ENCODE data around the gene ERBIN.

The ERBIN gene

DNA sequence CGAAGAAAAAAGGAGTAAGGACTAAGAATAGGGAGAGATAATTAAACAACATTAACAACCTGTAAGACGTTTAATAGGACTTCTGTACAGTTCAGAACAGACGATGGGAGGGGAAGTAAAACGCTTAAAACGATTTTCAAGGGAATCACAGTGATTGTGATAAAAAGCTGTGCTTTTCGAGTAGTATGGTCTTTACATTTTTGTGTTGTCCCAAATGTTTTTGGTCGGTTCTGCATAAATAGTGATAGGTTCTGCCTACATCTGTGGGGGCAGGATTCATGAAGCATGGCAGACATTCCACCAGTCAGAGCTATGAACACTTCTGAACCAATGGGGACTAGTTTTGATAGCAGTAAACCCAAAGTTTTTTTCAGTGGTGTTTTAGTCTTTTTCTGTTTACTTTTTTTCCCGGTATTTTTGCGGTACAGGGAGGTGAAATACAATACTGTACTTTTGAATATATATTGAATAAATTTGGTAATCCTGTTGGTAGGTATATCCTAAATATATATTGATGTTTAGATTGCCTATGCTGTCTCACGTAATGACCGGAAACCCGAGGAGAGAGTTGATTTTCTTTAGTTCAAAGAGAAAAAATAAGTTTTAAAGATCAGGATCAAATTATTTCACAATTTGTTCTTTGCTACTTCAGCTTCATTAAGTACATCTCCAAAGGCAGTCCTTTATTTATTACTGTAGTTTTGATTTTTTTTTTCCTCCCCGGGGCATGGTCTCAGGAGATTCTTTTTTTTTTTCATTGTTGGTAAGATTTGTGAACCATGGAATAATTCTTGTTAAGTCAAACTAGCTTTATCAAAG is 1.3 kb downstream of the ERBIN start:
- H3K4me2 ChIP-seq (ENCODE audit: insufficient read depth, low read length) = peak overlapping the region; percentile 75
- peak overlapping the region; percentile 99 for H3K27ac ChIP-seq (ENCODE audit: low read length)
- peak overlapping the region; percentile 57 for H2AFZ ChIP-seq (ENCODE audit: low read depth, low read length)
- peaks cover 47% of the 10 kb centered on the region for H4K20me1 ChIP-seq (ENCODE audit: insufficient read depth, low read length)
- peaks cover 85% of the 10 kb centered on the region for H3K79me2 ChIP-seq (ENCODE audit: insufficient read depth, low read length)
- H3K27me3 ChIP-seq (ENCODE audit: insufficient read depth, low read length, poor library complexity) = no peaks in the 10 kb centered on the region
- peak overlapping the region; percentile 79 to 86 for H3K4me3 ChIP-seq (ENCODE audit: low read depth in 1 of 2, low read length in 2 of 2)
- peaks cover 40% of the 10 kb centered on the region for H3K4me1 ChIP-seq (ENCODE audit: insufficient read depth, low read length)
- ATAC-seq (ENCODE audit: insufficient read depth, low read depth) = peak; percentile 39
- TF ChIP-seq EZH2 (IDR thresholded peaks at IDR 0.05; ENCODE audit: borderline replicate concordance, low read depth, low read length, severe bottlenecking) = no peak
- TF ChIP-seq, protein P1, sequence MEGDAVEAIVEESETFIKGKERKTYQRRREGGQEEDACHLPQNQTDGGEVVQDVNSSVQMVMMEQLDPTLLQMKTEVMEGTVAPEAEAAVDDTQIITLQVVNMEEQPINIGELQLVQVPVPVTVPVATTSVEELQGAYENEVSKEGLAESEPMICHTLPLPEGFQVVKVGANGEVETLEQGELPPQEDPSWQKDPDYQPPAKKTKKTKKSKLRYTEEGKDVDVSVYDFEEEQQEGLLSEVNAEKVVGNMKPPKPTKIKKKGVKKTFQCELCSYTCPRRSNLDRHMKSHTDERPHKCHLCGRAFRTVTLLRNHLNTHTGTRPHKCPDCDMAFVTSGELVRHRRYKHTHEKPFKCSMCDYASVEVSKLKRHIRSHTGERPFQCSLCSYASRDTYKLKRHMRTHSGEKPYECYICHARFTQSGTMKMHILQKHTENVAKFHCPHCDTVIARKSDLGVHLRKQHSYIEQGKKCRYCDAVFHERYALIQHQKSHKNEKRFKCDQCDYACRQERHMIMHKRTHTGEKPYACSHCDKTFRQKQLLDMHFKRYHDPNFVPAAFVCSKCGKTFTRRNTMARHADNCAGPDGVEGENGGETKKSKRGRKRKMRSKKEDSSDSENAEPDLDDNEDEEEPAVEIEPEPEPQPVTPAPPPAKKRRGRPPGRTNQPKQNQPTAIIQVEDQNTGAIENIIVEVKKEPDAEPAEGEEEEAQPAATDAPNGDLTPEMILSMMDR (IDR thresholded peaks at IDR 0.05; ENCODE audit: borderline replicate concordance, extremely low read depth, low read length, poor library complexity, severe bottlenecking) = peak; percentile 2
- peaks cover 19% of the 10 kb centered on the region for H3K36me3 ChIP-seq (ENCODE audit: insufficient read depth, low read length)
- peak; percentile 46 for DNase-seq
- no peaks in the 10 kb centered on the region for H3K9me3 ChIP-seq (ENCODE audit: insufficient read depth, low read length, severe bottlenecking)
- H3K9ac ChIP-seq (ENCODE audit: low read depth, low read length) = peak overlapping the region; percentile 91

DNA sequence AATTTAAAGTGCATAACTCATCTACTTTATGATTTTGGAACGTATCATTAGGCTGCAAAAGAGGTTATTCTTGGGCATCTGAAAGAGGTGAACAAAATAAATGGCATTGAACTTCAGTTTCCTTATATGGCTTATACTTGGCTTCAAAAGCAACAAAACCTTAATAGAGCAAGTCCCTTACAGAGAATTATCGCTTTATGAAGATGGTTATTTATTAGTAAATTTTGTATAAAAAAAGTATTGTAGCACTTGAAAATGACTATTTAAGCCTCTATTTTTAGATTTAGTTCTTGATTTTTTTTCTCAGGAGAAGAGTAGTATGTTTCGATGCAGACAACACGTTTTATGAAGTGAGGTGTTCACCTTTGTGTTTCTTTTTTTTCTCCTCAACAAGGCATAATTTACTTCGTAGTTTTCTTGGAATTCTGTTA is 2.0 kb downstream of the ERBIN start:
- Histone ChIP-seq H3K79me2 (ENCODE audit: insufficient read depth, low read length) (peaks cover 91% of the 10 kb centered on the region), H3K4me3 (ENCODE audit: low read depth in 1 of 2, low read length in 2 of 2) (peak overlapping the region; percentile 79 to 86), H4K20me1 (ENCODE audit: insufficient read depth, low read length) (peaks cover 53% of the 10 kb centered on the region), H3K4me1 (ENCODE audit: insufficient read depth, low read length) (peaks cover 46% of the 10 kb centered on the region), H3K9me3 (ENCODE audit: insufficient read depth, low read length, severe bottlenecking) (no peaks in the 10 kb centered on the region), H2AFZ (ENCODE audit: low read depth, low read length) (no peak overlapping the region), H3K9ac (ENCODE audit: low read depth, low read length) (peak overlapping the region; percentile 91), H3K27ac (ENCODE audit: low read length) (peak overlapping the region; percentile 99), H3K4me2 (ENCODE audit: insufficient read depth, low read length) (peak overlapping the region; percentile 75), H3K36me3 (ENCODE audit: insufficient read depth, low read length) (peaks cover 22% of the 10 kb centered on the region), H3K27me3 (ENCODE audit: insufficient read depth, low read length, poor library complexity) (no peaks in the 10 kb centered on the region)
- ATAC-seq (ENCODE audit: insufficient read depth, low read depth) (no peak), DNase-seq (no peak)
- TF ChIP-seq, protein P1 (IDR thresholded peaks at IDR 0.05; ENCODE audit: borderline replicate concordance, extremely low read depth, low read length, poor library complexity, severe bottlenecking) = no peak
- no peak for TF ChIP-seq EZH2 (IDR thresholded peaks at IDR 0.05; ENCODE audit: borderline replicate concordance, low read depth, low read length, severe bottlenecking)

DNA sequence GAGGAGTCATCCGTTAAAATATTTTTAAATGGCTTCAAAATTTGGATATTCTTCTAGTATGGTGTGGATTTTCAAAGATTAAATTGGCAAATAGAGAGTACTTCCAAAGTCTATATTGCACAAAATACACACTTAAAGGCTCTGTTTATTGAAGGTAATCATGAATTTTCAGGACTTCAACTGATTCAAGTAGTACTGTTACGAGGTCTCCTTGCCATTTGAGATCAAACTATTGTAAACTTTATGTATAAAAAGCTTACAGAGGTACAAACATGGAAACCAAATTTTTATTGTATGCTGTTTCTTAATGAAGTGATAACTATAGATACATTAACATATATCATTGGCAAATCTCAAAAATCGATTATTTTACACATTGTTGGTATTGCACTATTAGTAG is 2.5 kb downstream of the ERBIN start:
- peaks cover 95% of the 10 kb centered on the region for H3K79me2 ChIP-seq (ENCODE audit: insufficient read depth, low read length)
- peak overlapping the region; percentile 75 for H3K4me2 ChIP-seq (ENCODE audit: insufficient read depth, low read length)
- no peaks in the 10 kb centered on the region for H3K9me3 ChIP-seq (ENCODE audit: insufficient read depth, low read length, severe bottlenecking)
- H3K4me1 ChIP-seq (ENCODE audit: insufficient read depth, low read length) = peaks cover 46% of the 10 kb centered on the region
- DNase-seq (no peak), ATAC-seq (ENCODE audit: insufficient read depth, low read depth) (no peak)
- H3K27me3 ChIP-seq (ENCODE audit: insufficient read depth, low read length, poor library complexity) = no peaks in the 10 kb centered on the region
- H3K4me3 ChIP-seq (ENCODE audit: low read depth in 1 of 2, low read length in 2 of 2) = peak overlapping the region; percentile 79 to 86
- no peak for TF ChIP-seq EZH2 (IDR thresholded peaks at IDR 0.05; ENCODE audit: borderline replicate concordance, low read depth, low read length, severe bottlenecking)
- TF ChIP-seq, protein P1 (IDR thresholded peaks at IDR 0.05; ENCODE audit: borderline replicate concordance, extremely low read depth, low read length, poor library complexity, severe bottlenecking) = no peak
- peaks cover 24% of the 10 kb centered on the region for H3K36me3 ChIP-seq (ENCODE audit: insufficient read depth, low read length)
- peak overlapping the region; percentile 99; the same call in 1 of the 2 replicates for H3K27ac ChIP-seq (ENCODE audit: low read length)
- H2AFZ ChIP-seq (ENCODE audit: low read depth, low read length) = no peak overlapping the region
- H4K20me1 ChIP-seq (ENCODE audit: insufficient read depth, low read length) = peaks cover 56% of the 10 kb centered on the region
- H3K9ac ChIP-seq (ENCODE audit: low read depth, low read length) = peak overlapping the region; percentile 91

Data from DND-41 (cell line).